GM19397 (cell line): Measurements from ENCODE around the gene LRAT.
"Not testable (repeated sequence)": the region's sequence is repeated elsewhere in the genome, so short reads cannot be mapped to it uniquely, and the experiment has no call there.

ENCODE experiments used
- ATAC-seq: cut with Tn5 transposase; IDR thresholded peaks from one replicate; pipeline ENCODE4 v1.9.1; 2021; ENCODE audit warnings: mild to moderate bottlenecking, moderate library complexity; ENCODE audit not compliant: unreplicated experiment

LRAT gene

DNA sequence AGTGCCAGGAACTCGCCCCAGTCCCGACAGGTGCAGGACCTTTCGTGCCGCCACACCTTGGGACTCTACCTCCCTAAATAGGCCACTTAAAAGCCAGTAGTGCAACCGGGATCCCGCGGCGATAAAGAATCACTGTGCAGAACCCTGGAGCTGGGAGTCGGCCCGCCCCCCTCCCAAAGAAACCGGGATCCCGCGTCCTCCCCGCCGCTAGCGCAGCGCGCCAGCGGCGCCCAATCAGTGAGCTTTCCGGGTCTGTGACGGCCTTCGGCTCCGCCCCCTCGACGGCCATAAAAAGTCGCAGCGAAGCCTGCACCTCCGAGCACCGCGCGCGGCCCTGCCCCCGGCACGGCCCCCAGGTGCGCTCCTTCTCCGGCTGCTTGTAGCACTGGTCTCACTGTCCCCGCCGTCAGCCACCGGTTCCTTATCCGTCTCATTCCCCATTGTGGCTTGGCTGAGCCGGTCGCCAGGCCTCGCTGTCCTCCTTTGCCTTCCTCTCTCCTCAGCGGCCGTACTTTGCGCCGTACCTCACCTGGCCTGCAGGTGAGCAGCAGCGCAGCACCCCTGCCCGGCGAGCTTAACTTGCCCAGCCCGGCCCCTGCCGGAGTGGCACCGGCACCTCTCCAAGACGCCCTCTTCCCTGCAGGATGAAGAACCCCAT, at the start of gene LRAT:
TSS of gene LRAT (plus strand) at position 318 of the 658 bp plus-strand sequence. CDS start at position 645, 327 bp downstream.
- ATAC-seq, result peak; percentile 63

DNA sequence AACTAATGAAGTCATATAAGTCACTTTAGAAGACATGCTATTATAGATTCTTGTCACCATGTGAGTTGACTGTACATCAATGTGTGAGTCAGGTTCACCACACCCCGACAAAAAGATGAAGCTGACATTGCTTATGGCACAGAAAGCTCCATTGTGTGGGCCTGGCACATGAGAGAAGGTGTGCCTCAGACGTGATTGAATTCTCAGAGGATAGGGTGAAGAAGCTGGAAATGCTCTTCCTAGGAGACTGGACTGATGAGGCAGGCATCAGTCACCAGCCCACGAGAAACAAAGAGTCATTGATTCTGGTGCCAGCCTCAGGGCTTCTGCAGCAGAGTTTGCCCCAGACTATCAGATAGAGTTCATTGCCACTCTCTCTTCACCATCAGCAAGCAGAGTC, 35.9 kb upstream of the LRAT start:
- no peak for ATAC-seq

DNA sequence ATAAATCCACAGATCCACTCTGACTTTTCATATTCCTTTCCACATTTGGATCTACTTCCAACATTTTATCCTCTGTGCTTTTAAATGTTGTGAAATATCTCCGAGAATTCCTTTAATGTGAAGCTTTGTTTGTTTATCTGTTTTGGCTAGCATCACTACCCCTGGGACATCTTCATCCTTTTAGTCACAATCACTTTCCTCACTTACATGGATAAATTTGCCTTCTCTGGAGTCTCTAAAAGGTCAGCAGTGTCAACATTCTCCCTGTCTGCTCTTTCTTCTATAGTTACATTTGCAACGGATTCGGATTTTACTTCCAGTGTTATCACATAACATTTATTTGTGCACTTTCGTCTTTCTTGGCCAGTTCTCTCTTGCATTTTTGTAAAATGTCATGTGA, 34.2 kb upstream of the LRAT start:
- no peak for ATAC-seq

DNA sequence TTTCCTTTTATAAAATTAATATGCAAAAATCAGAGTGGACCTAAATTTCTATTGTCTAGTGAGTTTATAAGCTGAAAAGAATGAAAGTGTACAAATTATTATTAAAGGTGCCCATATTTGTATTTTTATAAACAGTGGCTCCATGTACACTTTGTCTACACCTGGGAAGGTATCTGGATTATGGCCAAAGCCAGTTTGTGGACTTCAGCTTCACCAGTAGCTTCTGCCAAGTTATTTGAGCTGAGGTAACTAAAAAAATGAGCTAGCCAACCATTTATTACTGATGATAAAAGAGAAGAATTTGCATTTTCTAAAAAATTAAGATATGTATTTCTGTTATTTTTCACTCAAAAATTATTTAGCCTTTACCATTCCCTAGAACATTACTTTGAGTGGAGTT, 32.3 kb upstream of the LRAT start:
- ATAC-seq, result no peak

DNA sequence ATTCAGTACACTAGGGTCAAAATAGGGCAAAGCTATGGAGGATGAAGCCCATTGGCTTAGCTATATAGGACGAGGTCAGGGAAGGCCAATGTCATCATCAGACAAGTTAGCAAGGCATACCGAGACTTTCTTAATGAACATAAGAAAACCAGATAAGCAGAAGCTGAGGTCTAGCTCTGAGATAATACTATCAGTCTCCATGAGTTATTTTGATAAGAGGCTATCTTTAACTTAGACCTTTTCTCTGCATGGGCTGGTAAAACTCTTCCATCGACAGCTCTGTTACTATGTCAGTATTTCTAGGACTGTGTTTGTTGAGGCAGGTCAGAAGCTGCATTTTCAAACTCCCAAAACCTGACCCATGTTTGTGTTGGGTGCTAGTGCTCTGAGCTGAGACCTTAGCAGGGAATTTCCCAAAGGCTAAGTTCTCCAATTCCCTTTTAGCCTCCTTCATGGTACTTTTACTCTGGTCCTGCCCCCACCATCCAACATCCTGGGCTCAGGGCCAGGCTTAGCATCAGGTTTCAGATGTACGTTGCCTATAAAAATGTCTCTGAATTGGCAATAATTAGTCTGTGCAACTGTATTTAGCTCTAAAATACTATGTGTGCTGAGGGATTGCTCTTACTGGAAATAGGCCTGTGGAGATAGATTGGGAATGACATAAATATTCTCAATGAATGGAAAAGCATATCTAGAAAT, 29.3 kb upstream of the LRAT start:
- ATAC-seq, result no peak

DNA sequence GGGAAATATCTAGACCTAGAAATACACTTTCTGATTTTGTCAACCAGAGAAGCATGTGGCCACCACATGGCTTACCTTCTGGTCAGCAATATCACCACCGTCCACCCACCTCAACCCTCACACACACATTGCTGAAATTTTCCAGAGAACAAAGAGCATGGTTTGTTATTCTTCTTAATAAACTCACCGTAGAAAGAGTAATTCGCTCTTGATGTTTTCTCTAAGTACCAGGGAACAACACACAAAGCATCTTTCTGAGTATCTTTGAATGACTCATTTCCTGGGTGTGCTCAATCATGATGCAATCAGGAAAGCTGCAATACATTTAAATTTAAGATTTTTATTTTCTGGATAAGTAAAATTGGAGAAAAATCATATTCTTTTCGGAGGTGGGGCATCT, 24.7 kb upstream of the LRAT start:
- ATAC-seq, result no peak

DNA sequence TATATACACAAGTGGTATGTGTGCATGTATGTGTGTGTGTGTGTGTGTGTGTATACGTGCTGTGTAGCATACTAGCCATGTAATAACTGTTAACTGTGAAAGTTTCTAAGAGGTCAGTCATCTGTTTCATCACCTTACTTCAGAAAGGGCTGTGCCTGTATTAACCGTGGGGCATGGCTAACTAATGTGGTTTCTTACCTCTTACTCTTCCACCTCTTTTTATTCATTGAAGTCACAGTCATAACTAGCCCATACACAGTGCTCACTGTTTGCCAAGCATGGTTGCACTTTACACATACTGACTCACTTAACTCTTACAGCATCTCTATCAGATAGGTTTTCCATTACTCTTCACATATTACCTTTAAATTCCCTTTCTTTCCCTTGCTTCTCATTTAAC, 23.7 kb upstream of the LRAT start:
- ATAC-seq, result peak; percentile 68

DNA sequence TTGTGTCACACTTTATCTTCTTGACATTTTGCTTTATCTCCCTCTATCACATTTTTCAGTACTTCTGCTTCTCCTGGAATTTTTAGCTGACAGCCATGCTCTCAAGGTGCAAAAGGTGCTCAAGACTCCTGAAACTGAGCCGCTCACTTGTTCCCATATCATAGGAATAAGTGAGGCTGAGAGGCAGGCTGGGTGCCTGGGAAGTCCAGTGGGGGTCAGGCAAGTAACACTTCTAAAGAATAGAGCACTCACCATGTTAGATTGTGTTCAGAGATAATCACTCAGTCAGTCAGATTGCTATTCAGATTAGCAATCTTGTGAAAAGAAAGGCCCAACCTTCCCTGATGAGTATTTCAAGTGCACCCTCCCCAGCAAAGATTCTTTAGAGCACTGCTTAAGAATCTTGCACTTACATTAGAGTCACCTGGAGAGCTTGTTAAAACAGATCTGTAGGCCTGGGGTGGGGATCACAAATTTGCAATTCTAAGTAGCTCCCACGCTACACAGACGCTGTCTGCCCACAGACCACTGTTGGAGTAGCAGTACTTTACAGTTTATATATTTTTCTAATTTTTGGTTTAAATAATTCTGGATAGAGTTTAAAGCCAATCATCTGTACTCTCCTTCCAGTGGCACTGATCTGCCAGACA, 23.1 kb upstream of the LRAT start:
- no peak for ATAC-seq

DNA sequence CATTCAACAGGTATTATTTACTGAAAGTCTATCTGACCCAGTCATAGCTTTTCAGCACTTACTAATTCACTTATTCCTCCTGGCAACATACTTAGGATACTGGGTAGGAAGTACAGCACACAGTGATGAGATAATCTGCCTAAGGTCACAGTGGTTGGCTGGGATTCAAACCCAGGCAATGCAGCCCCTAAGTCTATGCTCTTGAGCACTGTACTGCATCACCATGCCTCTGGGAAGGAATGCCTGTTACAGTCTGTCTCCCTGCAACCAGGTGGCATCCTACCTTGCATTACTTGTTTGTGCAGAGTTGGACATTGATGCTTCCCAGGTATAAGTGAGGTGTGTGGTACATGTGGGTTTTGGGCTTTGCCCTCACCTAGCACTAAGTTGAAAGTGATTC, 21.5 kb upstream of the LRAT start:
- ATAC-seq, result no peak

DNA sequence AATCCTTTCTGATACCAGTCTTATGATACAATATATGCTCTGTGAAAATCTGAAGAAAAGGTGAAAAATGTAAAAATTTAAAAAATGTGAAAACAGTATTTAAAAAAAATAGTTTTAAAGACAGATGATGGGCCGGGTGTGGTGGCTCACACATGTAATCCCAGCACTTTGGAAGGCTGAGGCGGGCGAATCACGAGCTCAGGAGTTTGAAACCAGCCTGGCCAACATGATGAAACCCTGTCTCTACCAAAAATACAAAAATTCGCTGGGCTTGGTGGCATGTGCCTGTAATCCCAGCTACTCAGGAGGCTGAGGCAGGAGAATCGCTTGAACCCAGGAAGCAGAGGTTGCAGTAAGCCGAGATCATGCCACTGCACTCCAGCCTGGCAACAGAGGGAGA, 20.2 kb upstream of the LRAT start:
- ATAC-seq, result not testable (repeated sequence)

DNA sequence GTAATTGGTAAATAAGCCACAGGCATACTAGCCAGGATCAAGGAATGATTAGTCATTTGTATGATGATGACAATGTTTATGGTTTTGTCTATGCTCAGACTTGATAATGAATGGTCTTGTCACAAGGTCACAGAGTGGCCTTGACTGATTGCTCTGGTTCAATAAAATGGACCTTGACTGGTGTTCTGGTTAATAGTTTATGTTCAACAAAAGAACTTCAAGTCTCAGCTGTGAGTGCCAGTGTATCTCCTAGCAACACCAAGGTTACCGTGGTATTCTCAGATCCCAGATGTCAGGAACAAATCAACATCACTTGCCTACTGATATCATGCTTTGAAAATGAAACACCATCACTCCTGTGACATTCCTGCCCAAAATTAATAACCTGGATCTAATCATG, 16.3 kb upstream of the LRAT start:
- no peak for ATAC-seq

DNA sequence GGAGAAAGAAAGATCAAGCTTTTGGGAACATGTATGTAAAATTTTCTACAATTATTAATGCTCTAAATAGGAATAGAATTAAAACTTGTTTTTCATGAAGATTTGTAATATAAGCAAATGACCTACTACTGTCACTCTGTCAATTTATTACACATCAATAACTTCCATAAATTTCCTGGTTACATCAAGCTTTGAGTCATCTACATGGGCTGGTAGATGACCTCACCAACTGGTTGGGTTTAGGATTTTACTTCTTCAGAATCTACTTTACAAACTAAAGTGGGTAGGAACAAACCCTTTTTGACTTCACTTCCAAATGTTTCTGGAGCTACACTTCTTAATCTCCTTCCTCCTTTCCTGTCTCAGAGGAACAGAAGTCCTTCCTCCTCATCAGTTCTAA, 12.0 kb upstream of the LRAT start:
- ATAC-seq, result no peak

DNA sequence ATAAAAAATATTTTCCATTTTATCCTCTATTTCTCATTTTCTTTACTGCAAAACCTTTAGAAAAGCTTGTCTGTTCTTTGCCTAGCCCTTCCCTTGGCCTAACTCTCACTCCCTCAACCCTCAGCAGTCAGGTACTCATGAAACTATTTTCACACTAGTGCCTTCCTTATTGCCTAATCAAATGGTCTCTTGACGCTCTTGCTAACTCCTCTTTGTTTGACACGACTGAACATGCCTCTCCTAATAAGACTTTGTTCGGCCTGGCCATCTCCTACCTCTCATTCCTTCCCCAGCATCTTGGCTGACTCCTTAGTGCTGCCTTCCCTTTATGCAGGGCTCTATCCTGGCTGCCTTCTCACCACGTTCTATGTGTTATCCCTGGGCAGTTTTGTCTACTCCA, 11.1 kb upstream of the LRAT start:
- no peak for ATAC-seq

DNA sequence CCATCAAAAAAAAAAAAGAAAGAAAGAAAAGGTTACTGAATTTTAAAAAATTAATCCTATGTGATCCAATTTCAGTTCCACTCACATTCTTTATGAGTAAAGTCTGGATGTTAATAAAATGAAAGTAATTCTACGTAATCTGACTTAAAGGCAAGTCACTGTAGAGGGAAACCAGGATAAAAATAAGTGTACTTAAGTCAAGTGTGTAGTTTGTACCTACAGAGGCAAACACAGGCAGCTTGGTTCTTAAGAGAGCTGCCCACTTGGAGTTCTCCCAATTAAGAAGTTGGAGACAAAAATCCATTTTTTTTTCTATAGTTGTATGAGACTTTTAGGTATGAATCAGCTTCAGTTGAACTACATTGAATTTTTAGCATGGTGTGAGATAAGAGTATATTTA, 7.0 kb upstream of the LRAT start:
- no peak for ATAC-seq

DNA sequence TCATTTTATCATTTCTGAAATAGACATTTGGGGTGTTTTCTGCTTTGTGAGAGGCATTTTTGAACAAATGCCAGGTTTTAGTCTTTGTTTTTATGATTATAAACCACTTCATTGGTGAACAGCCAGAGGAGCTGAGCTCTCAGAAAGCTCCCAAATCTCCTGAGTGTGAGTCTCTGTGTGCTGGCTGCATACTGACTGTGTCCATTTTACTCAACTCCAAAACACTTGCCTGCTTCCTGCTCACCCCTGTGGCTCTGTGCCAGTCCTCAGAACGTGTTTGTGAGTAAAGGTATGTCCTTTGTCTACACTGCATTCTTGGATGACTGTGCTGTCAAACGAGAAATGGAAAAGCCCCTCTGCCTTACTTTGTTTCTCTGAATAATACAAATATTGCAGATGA, 5.4 kb upstream of the LRAT start:
- no peak for ATAC-seq

DNA sequence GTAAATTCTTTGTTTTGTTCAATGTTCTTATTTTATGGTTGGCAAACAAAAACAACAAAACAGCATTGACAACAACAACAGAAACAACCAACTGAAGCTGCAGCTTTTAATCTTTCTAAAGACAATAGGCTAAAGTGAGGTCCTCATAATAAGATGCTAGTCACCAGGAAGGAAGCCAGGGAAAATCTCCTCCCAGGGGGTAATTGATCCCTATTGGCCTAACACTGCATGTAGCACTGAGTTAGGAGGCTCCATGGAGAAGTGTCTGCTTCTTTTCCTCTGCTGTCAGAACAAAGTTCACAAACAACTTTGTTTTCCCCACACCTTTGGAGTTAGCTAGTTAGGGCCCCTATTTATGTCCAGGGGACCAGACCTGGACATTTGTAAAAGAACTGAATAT, 4.7 kb upstream of the LRAT start:
- no peak for ATAC-seq

DNA sequence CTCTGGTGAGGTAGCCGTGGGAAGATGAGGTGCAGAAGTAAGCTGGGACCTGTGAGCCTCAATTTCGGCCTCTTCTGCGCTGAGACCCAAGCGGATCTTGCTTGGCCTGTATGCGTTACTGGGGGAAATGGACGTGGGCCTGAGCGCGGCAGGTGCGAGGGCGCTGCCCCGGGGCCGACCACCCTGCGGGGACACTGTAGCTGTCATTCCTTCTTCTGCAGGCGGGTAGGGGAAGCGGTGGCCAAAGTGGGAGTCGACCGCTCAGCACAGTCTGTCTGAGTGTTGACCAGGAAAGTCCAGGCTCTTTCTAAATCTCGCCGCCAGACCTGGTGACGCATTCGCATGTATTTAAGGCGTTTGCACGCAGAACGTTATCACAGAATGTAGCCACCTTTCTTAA, 3.3 kb upstream of the LRAT start:
- ATAC-seq, result no peak

DNA sequence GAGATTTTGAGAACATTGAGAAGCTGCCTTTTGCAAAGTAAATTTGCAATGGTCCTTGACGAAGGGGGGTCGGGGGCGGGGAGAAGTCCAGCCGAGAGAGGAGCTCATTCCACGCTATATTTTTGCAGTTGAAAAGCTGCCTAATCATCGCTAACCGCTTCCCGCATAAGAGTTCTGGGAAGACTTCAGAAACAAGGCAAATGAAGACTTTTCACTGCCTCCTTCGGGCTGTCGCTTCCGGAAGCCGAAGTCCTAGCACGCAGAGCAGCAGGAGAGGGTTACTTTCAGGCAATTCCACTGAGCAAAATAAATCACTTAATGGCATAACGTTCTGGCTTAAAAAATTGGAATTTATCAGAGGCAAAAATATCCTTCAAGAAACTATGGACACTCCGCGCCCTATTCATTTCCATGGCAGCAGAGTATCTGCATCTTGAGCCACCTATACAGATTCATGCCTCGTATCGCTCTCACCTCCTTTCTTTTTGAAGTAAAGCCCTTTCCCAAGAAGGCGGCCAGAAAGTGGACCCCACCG, 2.6 kb upstream of the LRAT start:
- ATAC-seq, result no peak

DNA sequence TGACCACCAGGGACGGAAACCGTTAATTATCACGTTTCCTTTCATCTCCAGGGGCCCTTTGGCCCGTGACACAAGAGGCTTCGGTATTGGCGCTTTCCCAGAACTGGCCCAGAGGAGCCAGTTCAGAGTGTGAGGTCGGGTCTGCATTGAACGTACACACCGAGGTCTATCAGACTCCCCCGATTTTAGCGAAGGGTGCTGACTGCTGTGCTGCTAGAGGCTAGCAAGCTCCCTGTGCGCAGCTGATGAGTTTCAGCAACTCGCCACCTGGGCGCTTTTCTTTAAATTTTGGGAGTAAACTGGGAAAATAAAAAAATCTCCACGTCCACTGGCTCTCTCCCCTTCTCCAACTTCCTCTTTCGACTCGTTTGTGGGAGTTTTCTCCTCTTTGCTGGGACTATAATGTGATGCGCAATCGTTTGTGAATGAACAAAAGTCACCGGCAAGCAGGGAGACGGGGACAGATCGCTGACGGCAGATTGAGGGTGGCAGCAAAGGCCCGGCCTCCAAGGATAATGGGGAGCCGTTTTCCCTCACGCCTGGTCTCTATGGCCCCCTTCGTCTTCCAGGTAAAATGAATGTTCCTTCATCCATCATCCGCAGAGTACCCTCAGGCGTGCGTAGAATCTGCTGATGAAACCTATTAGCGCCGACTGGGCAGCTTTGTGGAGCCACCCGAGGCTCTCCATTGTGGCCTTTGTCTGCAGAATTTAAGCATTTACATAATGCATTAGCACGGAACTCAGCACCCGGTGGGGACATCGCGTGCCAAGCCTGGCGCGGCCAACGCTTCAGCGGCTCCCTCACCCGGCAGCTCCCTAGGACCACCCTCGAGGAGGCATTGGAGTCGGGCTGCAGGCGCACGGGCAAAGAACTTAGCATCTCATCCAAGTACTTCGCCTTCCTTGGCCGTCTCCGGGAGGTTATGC, 1.6 kb upstream of the LRAT start:
- no peak for ATAC-seq

DNA sequence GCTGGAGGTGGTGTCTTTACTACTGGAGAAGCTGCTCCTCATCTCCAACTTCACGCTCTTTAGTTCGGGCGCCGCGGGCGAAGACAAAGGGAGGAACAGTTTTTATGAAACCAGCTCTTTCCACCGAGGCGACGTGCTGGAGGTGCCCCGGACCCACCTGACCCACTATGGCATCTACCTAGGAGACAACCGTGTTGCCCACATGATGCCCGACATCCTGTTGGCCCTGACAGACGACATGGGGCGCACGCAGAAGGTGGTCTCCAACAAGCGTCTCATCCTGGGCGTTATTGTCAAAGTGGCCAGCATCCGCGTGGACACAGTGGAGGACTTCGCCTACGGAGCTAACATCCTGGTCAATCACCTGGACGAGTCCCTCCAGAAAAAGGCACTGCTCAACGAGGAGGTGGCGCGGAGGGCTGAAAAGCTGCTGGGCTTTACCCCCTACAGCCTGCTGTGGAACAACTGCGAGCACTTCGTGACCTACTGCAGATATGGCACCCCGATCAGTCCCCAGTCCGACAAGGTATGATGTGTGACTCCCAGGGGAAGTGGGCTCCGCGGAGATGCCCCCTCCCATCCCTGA, 634 bp downstream of the LRAT start:
- ATAC-seq, result no peak

DNA sequence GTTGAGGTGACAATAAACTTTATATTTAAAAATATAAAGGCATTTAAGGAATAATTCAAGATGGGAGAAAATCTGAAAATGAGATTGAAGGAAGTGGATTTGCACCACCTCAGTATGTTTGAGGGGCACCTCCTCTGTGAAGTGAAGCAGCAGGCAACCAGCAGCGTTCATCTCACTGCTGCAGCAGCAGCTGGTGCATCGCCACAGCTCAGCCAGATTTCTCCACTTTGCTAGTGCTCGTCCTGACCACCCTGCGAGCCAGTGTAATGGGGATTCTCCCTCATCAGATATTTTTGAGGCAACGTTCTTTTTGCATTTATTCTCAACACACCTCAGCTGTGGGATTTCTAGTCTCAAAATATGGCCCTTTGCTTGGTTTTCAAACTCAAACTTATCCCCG, 13.9 kb downstream of the LRAT start:
- no peak for ATAC-seq
